Measurements from ENCODE around the gene VSIG8.

Gene VSIG8

GRCh38 chr1:159857889-159858288 is 4.6 kb downstream of the VSIG8 start:
- no peak for DNase-seq (ENCODE audit: low read depth, low spot score)

GRCh38 chr1:159856576-159856975 is 5.9 kb downstream of the VSIG8 start:
- DNase-seq (ENCODE audit: low read depth, low spot score) = no peak

GRCh38 chr1:159855709-159856108 is 6.7 kb downstream of the VSIG8 start:
- DNase-seq (ENCODE audit: low read depth, low spot score) = no peak

- DNase-seq (ENCODE audit: low read depth, low spot score) = peak; percentile 13
These were observed 7.7 kb downstream of the VSIG8 start for GRCh38 chr1:159854693-159855192.

- no peak for DNase-seq (ENCODE audit: low read depth, low spot score)
These were observed 8.3 kb downstream of the VSIG8 start for GRCh38 chr1:159854116-159854692.

GRCh38 chr1:159853417-159854115 is 8.9 kb downstream of the VSIG8 start:
- no peak for DNase-seq (ENCODE audit: low read depth, low spot score)

GRCh38 chr1:159851407-159851806 is 11.1 kb downstream of the VSIG8 start:
- no peak for DNase-seq (ENCODE audit: low read depth, low spot score)

GRCh38 chr1:159849626-159850366 is 12.7 kb downstream of the VSIG8 start:
- DNase-seq (ENCODE audit: low read depth, low spot score) = no peak

GRCh38 chr1:159848326-159848725 is 14.1 kb downstream of the VSIG8 start:
- DNase-seq (ENCODE audit: low read depth, low spot score) = no peak

GRCh38 chr1:159847231-159847630 is 15.2 kb downstream of the VSIG8 start:
- no peak for DNase-seq (ENCODE audit: low read depth, low spot score)

- DNase-seq (ENCODE audit: low read depth, low spot score) = no peak
These were observed 16.5 kb downstream of the VSIG8 start for GRCh38 chr1:159845751-159846629.

- no peak for DNase-seq (ENCODE audit: low read depth, low spot score)
These were observed 19.0 kb downstream of the VSIG8 start for GRCh38 chr1:159843459-159843858.

GRCh38 chr1:159841749-159842148 is 20.7 kb downstream of the VSIG8 start:
- DNase-seq (ENCODE audit: low read depth, low spot score) = no peak

GRCh38 chr1:159839116-159839849 is 23.2 kb downstream of the VSIG8 start:
- DNase-seq (ENCODE audit: low read depth, low spot score) = no peak

- DNase-seq (ENCODE audit: low read depth, low spot score) = no peak
These were observed 23.7 kb downstream of the VSIG8 start for GRCh38 chr1:159838715-159839114.

- DNase-seq (ENCODE audit: low read depth, low spot score) = no peak
These were observed 26.5 kb downstream of the VSIG8 start for GRCh38 chr1:159835862-159836525.

- DNase-seq (ENCODE audit: low read depth, low spot score) = no peak
These were observed 27.1 kb downstream of the VSIG8 start for GRCh38 chr1:159835356-159835755.

GRCh38 chr1:159832309-159832708 is 30.1 kb downstream of the VSIG8 start:
- DNase-seq (ENCODE audit: low read depth, low spot score) = no peak

GRCh38 chr1:159831412-159832141 is 30.9 kb downstream of the VSIG8 start:
- no peak for DNase-seq (ENCODE audit: low read depth, low spot score)

GRCh38 chr1:159830722-159831121 is 31.7 kb downstream of the VSIG8 start:
- no peak for DNase-seq (ENCODE audit: low read depth, low spot score)

All from smooth muscle cell of the brain vasculature (primary cell).